LNCAP (cell line): Measurements from ENCODE around the gene FOXP1.

Experiments
- TF ChIP-seq, protein P1 (sequence below): fragments of 450-650 bp; IDR thresholded peaks from 2 replicates; pipeline ENCODE4 v1.5.1; 2017; ENCODE audit warnings: mild to moderate bottlenecking

Gene FOXP1

DNA sequence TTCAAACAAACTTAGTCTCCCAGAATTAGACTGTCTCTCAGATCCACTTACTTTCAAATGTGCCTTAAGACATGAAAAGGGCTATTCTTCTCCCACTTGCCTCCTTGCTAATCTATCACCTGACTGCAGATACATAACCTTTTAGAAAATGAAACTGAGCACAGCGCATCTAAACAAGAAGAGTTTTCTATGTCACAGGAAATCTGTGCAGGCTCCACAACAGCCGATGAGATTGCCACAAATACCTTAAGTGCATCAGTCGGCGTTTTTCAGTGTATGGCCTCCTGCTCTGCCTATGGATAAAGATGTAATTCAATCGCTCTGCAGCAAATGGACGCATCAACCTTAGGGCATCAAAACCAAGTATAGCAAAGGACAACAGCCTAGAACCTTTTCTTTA lies 544.2 kb downstream of the FOXP1 start:
- TF ChIP-seq, protein P1, sequence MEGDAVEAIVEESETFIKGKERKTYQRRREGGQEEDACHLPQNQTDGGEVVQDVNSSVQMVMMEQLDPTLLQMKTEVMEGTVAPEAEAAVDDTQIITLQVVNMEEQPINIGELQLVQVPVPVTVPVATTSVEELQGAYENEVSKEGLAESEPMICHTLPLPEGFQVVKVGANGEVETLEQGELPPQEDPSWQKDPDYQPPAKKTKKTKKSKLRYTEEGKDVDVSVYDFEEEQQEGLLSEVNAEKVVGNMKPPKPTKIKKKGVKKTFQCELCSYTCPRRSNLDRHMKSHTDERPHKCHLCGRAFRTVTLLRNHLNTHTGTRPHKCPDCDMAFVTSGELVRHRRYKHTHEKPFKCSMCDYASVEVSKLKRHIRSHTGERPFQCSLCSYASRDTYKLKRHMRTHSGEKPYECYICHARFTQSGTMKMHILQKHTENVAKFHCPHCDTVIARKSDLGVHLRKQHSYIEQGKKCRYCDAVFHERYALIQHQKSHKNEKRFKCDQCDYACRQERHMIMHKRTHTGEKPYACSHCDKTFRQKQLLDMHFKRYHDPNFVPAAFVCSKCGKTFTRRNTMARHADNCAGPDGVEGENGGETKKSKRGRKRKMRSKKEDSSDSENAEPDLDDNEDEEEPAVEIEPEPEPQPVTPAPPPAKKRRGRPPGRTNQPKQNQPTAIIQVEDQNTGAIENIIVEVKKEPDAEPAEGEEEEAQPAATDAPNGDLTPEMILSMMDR, result no peak

DNA sequence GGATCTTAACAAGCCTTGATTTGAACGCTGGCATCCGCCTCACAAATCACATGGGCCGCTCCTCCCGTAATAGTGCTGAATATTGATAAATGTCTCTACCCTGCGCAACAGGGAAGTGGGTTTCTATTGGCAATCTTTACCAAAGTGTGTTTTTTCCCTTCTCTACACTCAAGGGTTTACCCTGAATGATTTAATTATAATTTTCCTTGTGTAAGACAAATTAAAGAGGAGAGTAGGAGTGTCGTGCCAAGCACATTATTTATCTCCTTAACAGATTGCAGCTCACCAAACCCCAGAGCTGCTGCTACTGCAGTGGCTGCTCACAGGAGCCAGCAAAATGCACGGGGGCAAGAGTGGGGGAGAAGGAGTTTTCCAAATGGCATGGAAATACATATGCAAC lies 545.8 kb downstream of the FOXP1 start:
- TF ChIP-seq, protein P1, result no peak

DNA sequence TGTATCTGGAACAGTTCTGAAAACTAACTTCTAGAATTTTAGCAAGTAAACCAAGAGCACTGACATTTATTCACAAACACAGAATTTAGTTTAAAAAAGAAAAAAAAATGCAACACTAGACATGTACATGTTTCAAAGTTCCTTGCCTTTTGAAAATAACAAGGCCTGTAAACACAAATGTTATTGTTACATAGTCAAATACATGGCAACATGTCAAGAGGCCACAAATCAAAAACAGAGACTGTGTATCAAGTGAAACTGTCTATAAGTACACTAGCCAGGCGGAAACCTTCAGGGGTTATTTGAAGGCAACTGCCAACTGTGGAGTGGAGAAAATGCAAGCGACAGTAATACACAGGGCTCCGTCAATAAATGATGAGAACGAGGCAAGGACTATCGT lies 547.6 kb downstream of the FOXP1 start:
- TF ChIP-seq, protein P1, result no peak

DNA sequence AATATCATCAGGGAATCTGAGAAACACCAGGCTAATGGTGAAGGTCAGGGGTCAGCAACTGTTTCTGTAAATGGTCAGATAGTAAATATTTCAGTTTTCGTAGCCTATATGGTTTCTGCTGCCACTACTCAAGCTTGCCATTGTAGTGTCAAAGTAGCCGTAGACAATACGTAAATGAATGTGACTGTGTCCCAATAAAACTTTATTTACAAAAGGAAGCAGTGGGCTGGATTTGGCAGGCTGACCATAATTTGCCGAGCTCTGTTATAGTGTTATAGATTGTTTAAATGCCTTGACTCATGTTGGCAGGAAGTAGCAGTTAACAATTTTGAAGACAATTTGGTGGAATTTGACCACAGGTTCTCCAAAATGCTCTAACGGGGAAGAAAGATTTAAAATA lies 548.2 kb downstream of the FOXP1 start:
- TF ChIP-seq, protein P1, result no peak

DNA sequence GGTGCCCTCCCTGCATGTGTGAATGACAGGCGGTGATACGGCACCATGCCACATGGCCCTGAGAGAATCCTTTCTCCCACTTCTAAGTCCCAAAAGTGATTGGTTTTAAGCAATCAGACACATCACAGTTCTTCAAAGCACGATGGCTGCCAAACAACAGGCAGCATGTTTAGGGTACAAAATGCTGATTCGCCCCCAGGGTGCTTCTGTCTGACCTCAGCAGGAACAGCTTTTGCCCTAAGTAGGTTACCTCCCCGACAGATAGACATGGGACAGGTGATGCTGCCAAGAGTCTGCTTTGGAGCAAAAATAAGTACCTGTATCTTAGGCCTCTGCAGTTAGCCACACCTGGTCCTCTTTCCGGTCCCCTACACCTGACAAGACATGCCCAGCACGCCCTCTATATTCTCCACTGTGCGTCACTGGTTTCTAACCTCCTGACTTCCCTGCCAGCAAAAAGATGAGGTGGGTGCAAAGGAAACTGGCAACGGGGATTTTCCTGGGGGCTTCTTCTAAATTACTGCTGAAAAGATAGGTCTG lies 549.8 kb downstream of the FOXP1 start:
- TF ChIP-seq, protein P1, result no peak

DNA sequence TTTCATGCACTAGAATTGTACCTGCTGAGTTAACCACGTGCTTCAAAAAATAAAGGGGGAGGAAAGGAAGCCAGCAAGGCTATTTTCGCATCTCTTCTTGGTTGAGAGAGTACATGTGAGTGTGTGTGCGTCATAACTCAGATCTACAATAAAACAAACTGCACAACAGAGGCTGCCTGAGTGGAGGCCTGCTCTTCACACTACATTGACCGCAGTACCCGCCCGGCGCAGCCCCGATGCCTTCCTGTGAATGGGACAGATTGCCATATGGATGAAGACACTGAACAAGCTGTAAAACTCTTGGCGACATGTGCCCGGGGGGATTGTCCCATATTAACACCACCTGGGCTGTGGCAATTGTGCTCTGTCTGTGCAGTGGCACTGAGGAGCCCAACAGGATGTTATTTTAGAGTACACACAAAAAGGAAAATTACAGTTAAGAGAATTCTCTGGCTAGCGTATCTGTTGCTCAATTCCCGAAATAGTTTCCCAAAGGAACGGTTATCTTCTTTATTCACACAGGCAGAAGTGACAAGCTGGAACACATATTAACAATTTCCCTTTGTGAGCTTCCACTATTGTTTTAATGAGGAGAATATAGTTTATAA lies 551.5 kb downstream of the FOXP1 start:
- TF ChIP-seq, protein P1, result no peak

DNA sequence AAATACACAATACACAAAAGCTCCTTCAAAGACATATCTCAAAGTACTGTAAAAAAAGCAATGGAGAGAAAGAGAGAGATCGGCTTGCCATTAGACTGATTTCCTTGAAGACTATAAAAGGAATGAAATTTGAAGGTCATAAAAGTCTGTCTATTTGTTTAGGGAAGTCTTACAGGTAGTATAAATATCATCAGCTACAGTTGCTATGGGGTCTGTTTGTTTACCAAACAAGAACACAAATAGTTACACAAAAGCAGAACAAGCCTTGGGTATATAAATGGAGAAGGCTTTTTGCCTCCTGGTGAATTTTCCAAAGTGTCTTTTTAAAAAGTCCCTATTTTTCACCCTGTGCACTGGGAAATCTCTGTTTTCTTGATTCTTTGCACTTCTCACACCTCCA lies 552.3 kb downstream of the FOXP1 start:
- TF ChIP-seq, protein P1, result no peak

DNA sequence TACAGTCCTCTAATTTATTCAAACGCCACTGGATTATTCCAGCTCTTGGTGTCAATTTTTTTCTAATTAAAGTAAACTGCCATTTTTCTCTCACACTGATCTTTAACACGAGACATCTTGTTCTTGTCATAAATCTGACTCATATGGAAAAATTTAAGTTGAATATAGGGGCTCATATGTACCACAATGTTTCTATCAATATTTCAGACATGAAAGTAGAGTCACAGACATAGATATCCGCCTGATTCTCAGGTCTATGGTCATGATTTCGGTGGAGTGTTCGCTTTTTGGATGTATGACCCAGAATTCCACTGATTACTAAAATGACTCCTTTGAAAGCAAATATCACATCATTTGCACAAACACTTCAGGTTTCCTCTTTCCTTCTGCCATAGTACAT lies 552.8 kb downstream of the FOXP1 start:
- TF ChIP-seq, protein P1, result no peak
